Gastrocnemius medialis (tissue), 4 donors: Measurements from ENCODE around the gene ST6GALNAC2. TPM values are rescaled to one million over a fixed set of nuclear protein-coding genes. Genes with fewer than 3 reads are reported as not detected.

Experiments
- ATAC-seq, 2 donors: fragments of 150-250 bp; one replicate each; pipeline ENCODE4 v1.9.1; 2016
- DNase-seq, 2 donors: peaks; one replicate each; pipeline ENCODE4 v3.0.0-alpha.2; 2019
- H3K27ac ChIP-seq, 4 donors: fragments of 200-600 bp; sonication (generic); 1 replicate in 1 of 4; 2 replicates in 3 of 4; pipeline ENCODE4 v1.5.1; 2016 to 2018; ENCODE audit warnings: mild to moderate bottlenecking in 2 of 4, moderate library complexity in 1 of 4
- H3K27me3 ChIP-seq, 3 donors: fragments of 200-600 bp; sonication (generic) in 2 of 3; 1 replicate in 1 of 3; 2 replicates in 2 of 3; pipeline versions ENCODE4 v1.5.1 to v1.6.0; 2016 to 2019; ENCODE audit warnings: mild to moderate bottlenecking in 1 of 3, moderate library complexity in 1 of 3
- H3K36me3 ChIP-seq, 2 donors: fragments of 200-600 bp; sonication (generic) in 1 of 2; one replicate each; pipeline ENCODE4 v1.5.1; 2017 to 2018
- H3K4me1 ChIP-seq, 2 donors: fragments of 200-600 bp; sonication (generic) in 1 of 2; one replicate each; pipeline ENCODE4 v1.5.1; 2016 to 2017; ENCODE audit warnings: mild to moderate bottlenecking in 2 of 2
- H3K4me3 ChIP-seq, 4 donors: fragments of 200-600 bp; sonication (generic) in 3 of 4; 1 replicate in 1 of 4; 2 replicates in 3 of 4; pipeline ENCODE4 v1.5.1; 2016 to 2019; ENCODE audit warnings: mild to moderate bottlenecking in 2 of 4
- H3K9me3 ChIP-seq, 3 donors: fragments of 200-600 bp; sonication (generic) in 2 of 3; 1 replicate in 1 of 3; 2 replicates in 2 of 3; pipeline ENCODE4 v1.5.1; 2016 to 2019
- CTCF ChIP-seq, 5 experiments: fragments of 450-650 bp in 3 of 5; fragments of 200-600 bp in 2 of 5; sonication (generic) in 2 of 5; IDR thresholded peaks in 4 of 5; conservative IDR thresholded peaks in 1 of 5; 1 replicate in 4 of 5; 2 replicates in 1 of 5; pipeline ENCODE4 v1.5.1; 2016 to 2019; ENCODE audit warnings: antibody characterized with exemption in 5 of 5, mild to moderate bottlenecking in 3 of 5, moderate library complexity in 3 of 5
- POLR2A ChIP-seq, 2 donors: fragments of 450-650 bp; IDR thresholded peaks; one replicate each; pipeline ENCODE4 v1.6.1; 2017; ENCODE audit warnings: antibody characterized with exemption in 2 of 2, mild to moderate bottlenecking in 2 of 2, moderate library complexity in 2 of 2
- in situ Hi-C, 4 donors: fragments of 200-750 bp; cut with MboI; loops; one replicate each; pipeline versions ENCODE4 v1.15.0 to v1.8.0; 2017; ENCODE audit warnings: low sequenced_read_pairs in 4 of 4
- intact Hi-C: fragments of 100-400 bp; cut with DNase I; formaldehyde crosslinking; loops from one replicate; pipeline ENCODE4 v1.15.1; 2023; ENCODE audit warnings: low total_unique reads
- total RNA-seq, 4 donors: library from RNA; depleted of rRNA; stranded (reverse); fragments of >200 nt; gene quantifications; one replicate each; pipeline versions ENCODE4 v1.1.0 to v1.2.3, GENCODE V29; 2016

ST6GALNAC2 gene
- total RNA-seq, 4 donors from 2014 or later: 13.6 to 31.1 (median 27.4) TPM

GRCh38 chr17:76586741-76587487 lies 1.3 kb upstream of the ST6GALNAC2 start:
- in situ Hi-C loops (loop anchor here in 1 of 4 donors (10.0 kb wide), 1 partner anchor 62 kb away; no protein-coding TSS in a partner anchor), intact Hi-C loops (loop anchor here (1.0 kb wide), 1 partner anchor 64 kb away; no protein-coding TSS in a partner anchor)
- Histone ChIP-seq H3K4me1 (peaks cover 0 to 9% of the 10 kb centered on the region in 2 donors), H3K27me3 (peaks cover 0 to 3% (median 0%) of the 10 kb centered on the region in 3 donors), H3K36me3 (no peaks in the 10 kb centered on the region), H3K9me3 (no peaks in the 10 kb centered on the region), H3K4me3 (no peak overlapping the region), H3K27ac (no peak overlapping the region)
- DNase-seq (no peak), ATAC-seq (no peak)
- TF ChIP-seq POLR2A (IDR thresholded peaks at IDR 0.05): no peak
- no peak for TF ChIP-seq CTCF (IDR thresholded peaks at IDR 0.05 in 4 of 5, conservative IDR thresholded peaks at IDR 0.05 in 1 of 5)

GRCh38 chr17:76585033-76585648 lies 519 bp downstream of the ST6GALNAC2 start:
- ATAC-seq: peak; percentile 34 to 39
- Histone ChIP-seq H3K27ac (peak overlapping the region; percentile 61 to 84 (median 72)), H3K4me3 (peak overlapping the region; percentile 64 to 87 (median 78)), H3K9me3 (no peaks in the 10 kb centered on the region), H3K4me1 (peaks cover 15 to 22% of the 10 kb centered on the region in 2 donors), H3K36me3 (no peaks in the 10 kb centered on the region), H3K27me3 (peaks cover 0 to 3% (median 0%) of the 10 kb centered on the region in 3 donors)
- TF ChIP-seq POLR2A (IDR thresholded peaks at IDR 0.05) (no peak), CTCF (IDR thresholded peaks at IDR 0.05 in 4 of 5, conservative IDR thresholded peaks at IDR 0.05 in 1 of 5) (no peak)
- DNase-seq: no peak
- intact Hi-C loops (loop anchor here (1.0 kb wide), 1 partner anchor 28 kb away; no protein-coding TSS in a partner anchor), in situ Hi-C loops (loop anchor here in 1 of 4 donors (10.0 kb wide), 1 partner anchor 60 kb away; no protein-coding TSS in a partner anchor)

- peak overlapping the region; percentile 61 to 84 (median 72) for H3K27ac ChIP-seq
- TF ChIP-seq POLR2A (IDR thresholded peaks at IDR 0.05): no peak
- TF ChIP-seq CTCF (IDR thresholded peaks at IDR 0.05 in 4 of 5, conservative IDR thresholded peaks at IDR 0.05 in 1 of 5): no peak
- in situ Hi-C loops: loop anchor here in 1 of 4 donors (10.0 kb wide), 1 partner anchor 60 kb away; no protein-coding TSS in a partner anchor
Measured at GRCh38 chr17:76584427-76585032, 1.1 kb downstream of the ST6GALNAC2 start.

GRCh38 chr17:76582660-76583059 lies 3.0 kb downstream of the ST6GALNAC2 start:
- Histone ChIP-seq H3K27ac (peak overlapping the region in 1 of 4 donors; percentile 35), H3K27me3 (no peaks in the 10 kb centered on the region), H3K36me3 (no peaks in the 10 kb centered on the region), H3K4me3 (no peak overlapping the region), H3K9me3 (no peaks in the 10 kb centered on the region), H3K4me1 (peaks cover 18 to 23% of the 10 kb centered on the region in 2 donors)
- ATAC-seq: no peak
- no peak for DNase-seq
- in situ Hi-C loops: loop anchor here in 1 of 4 donors (10.0 kb wide), 1 partner anchor 58 kb away; no protein-coding TSS in a partner anchor
- intact Hi-C loops: no loop called here
- no peak for TF ChIP-seq CTCF (IDR thresholded peaks at IDR 0.05 in 4 of 5, conservative IDR thresholded peaks at IDR 0.05 in 1 of 5)
- no peak for TF ChIP-seq POLR2A (IDR thresholded peaks at IDR 0.05)

More at GRCh38 chr17:76584427-76585032, 1.1 kb downstream of the ST6GALNAC2 start:
- no peak for DNase-seq
- intact Hi-C loops: loop anchor here (1.0 kb wide), 1 partner anchor 27 kb away; no protein-coding TSS in a partner anchor
- Histone ChIP-seq H3K36me3 (no peaks in the 10 kb centered on the region), H3K27me3 (peaks cover 0 to 3% (median 0%) of the 10 kb centered on the region in 3 donors), H3K9me3 (no peaks in the 10 kb centered on the region), H3K4me3 (peak overlapping the region; percentile 64 to 87 (median 78)), H3K4me1 (peaks cover 18 to 23% of the 10 kb centered on the region in 2 donors)
- ATAC-seq: peak; percentile 5 to 7
